Occipital lobe (tissue), 2 donors: ENCODE measurements around the gene NHSL2. TPM values are rescaled to one million over a fixed set of nuclear protein-coding genes. Genes with fewer than 3 reads are reported as not detected.

Experiments
- DNase-seq: peaks from one replicate; lab custom pipeline; 2025; lab: John Stamatoyannopoulos, UW
- total RNA-seq: library from RNA; depleted of rRNA; stranded (reverse); fragments of >200 nt; gene quantifications from one replicate; pipeline ENCODE4 v1.2.3, GENCODE V29; 2014

Gene NHSL2
- total RNA-seq, 1 donor from 2014 or later = 0.78 TPM

GRCh38 chrX:72062916-72063315 lies 152.3 kb downstream of the NHSL2 start:
- no peak for DNase-seq

- DNase-seq = no peak
Observed at GRCh38 chrX:72069350-72070160, 158.9 kb downstream of the NHSL2 start.

GRCh38 chrX:72071213-72071612 lies 160.6 kb downstream of the NHSL2 start:
- DNase-seq = no peak

GRCh38 chrX:72073633-72074032 lies 163.0 kb downstream of the NHSL2 start:
- DNase-seq = no peak

GRCh38 chrX:72078411-72078810 lies 167.8 kb downstream of the NHSL2 start:
- DNase-seq = no peak

- DNase-seq = no peak
Observed at GRCh38 chrX:72079607-72080006, 169.0 kb downstream of the NHSL2 start.

GRCh38 chrX:72080150-72080549 lies 169.5 kb downstream of the NHSL2 start:
- DNase-seq = no peak

GRCh38 chrX:72080800-72081199 lies 170.2 kb downstream of the NHSL2 start:
- DNase-seq = no peak

GRCh38 chrX:72081605-72082320 lies 171.1 kb downstream of the NHSL2 start:
- no peak for DNase-seq

GRCh38 chrX:72083291-72083690 lies 172.6 kb downstream of the NHSL2 start:
- DNase-seq = no peak

GRCh38 chrX:72084114-72084513 lies 173.5 kb downstream of the NHSL2 start:
- no peak for DNase-seq

- no peak for DNase-seq
Observed at GRCh38 chrX:72086995-72087394, 176.3 kb downstream of the NHSL2 start.

- no peak for DNase-seq
Observed at GRCh38 chrX:72088761-72089160, 178.1 kb downstream of the NHSL2 start.

- no peak for DNase-seq
Observed at GRCh38 chrX:72089254-72089653, 178.6 kb downstream of the NHSL2 start.

GRCh38 chrX:72094894-72095293 lies 184.2 kb downstream of the NHSL2 start:
- DNase-seq = no peak

GRCh38 chrX:72095370-72095769 lies 184.7 kb downstream of the NHSL2 start:
- DNase-seq = no peak

GRCh38 chrX:72097098-72097497 lies 186.5 kb downstream of the NHSL2 start:
- no peak for DNase-seq

GRCh38 chrX:72100051-72100755 lies 189.6 kb downstream of the NHSL2 start:
- DNase-seq = no peak

- no peak for DNase-seq
Observed at GRCh38 chrX:72100824-72101351, 190.2 kb downstream of the NHSL2 start.

GRCh38 chrX:72101597-72102037 lies 191.0 kb downstream of the NHSL2 start:
- no peak for DNase-seq

GRCh38 chrX:72102126-72102525 lies 191.5 kb downstream of the NHSL2 start:
- DNase-seq = no peak

- no peak for DNase-seq
Observed at GRCh38 chrX:72102760-72103159, 192.1 kb downstream of the NHSL2 start.
